Astrocyte (in vitro differentiated cells and primary cell): ENCODE results near the gene ZBTB7B. TPM values are rescaled to one million over a fixed set of nuclear protein-coding genes. Genes with fewer than 3 reads are reported as not detected.

ENCODE experiments used
- DNase-seq: peaks from one replicate; pipeline ENCODE4 v3.0.0-alpha.2; 2010; ENCODE audit warnings: low read depth
- FAIRE-seq: peaks from 2 replicates; lab custom pipeline; 2011; peaks lifted over from hg19 to GRCh38; lab: Jason Lieb, UNC
- H2AFZ ChIP-seq: 2 replicates; pipeline ENCODE4 v1.6.0; 2012; ENCODE audit warnings: low read depth, low read length, inconsistent platforms
- H3K27ac ChIP-seq: 2 replicates; pipeline ENCODE4 v1.5.1; 2011; ENCODE audit warnings: low read depth, low read length, inconsistent platforms
- H3K27me3 ChIP-seq: 2 replicates; pipeline ENCODE4 v1.6.0; 2011; ENCODE audit warnings: low read length, inconsistent platforms; ENCODE audit not compliant: insufficient read depth
- H3K36me3 ChIP-seq: 2 replicates; pipeline ENCODE4 v1.5.1; 2011; ENCODE audit warnings: low read length, inconsistent platforms; ENCODE audit not compliant: insufficient read depth
- H3K4me1 ChIP-seq: 2 replicates; pipeline ENCODE4 v1.5.1; 2011; ENCODE audit warnings: low read length, inconsistent platforms; ENCODE audit not compliant: insufficient read depth
- H3K4me2 ChIP-seq: 2 replicates; pipeline ENCODE4 v1.6.0; 2012; ENCODE audit warnings: low read length, inconsistent platforms
- H3K4me3 ChIP-seq: 2 replicates; pipeline ENCODE4 v1.5.1; 2011; ENCODE audit warnings: low read depth, mild to moderate bottlenecking, low read length, inconsistent platforms; ENCODE audit not compliant: insufficient read depth
- H3K79me2 ChIP-seq: 2 replicates; pipeline ENCODE4 v1.6.0; 2012; ENCODE audit warnings: mild to moderate bottlenecking, low read length, inconsistent platforms; ENCODE audit not compliant: insufficient read depth
- H3K9ac ChIP-seq: 2 replicates; pipeline ENCODE4 v1.6.0; 2012; ENCODE audit warnings: mild to moderate bottlenecking, low read length, inconsistent platforms
- H3K9me3 ChIP-seq: 2 replicates; pipeline ENCODE4 v1.5.1; 2012; ENCODE audit warnings: low read depth, mild to moderate bottlenecking, low read length, inconsistent platforms; ENCODE audit not compliant: insufficient read depth
- H4K20me1 ChIP-seq: 2 replicates; pipeline ENCODE4 v1.6.0; 2012; ENCODE audit warnings: low read length, inconsistent platforms; ENCODE audit not compliant: insufficient read depth
- H3K27ac Mint-ChIP-seq: one replicate; pipeline ENCODE4 v1.8.0; 2021; ENCODE audit warnings: mild to moderate bottlenecking, mixed read lengths; ENCODE audit not compliant: unreplicated experiment
- H3K27me3 Mint-ChIP-seq: one replicate; pipeline ENCODE4 v1.8.0; 2021; ENCODE audit warnings: low read depth, mixed read lengths; ENCODE audit not compliant: unreplicated experiment
- H3K36me3 Mint-ChIP-seq: one replicate; pipeline ENCODE4 v1.8.0; 2021; ENCODE audit warnings: low read depth, mixed read lengths; ENCODE audit not compliant: unreplicated experiment
- H3K4me1 Mint-ChIP-seq: one replicate; pipeline ENCODE4 v1.8.0; 2021; ENCODE audit warnings: low read depth, mixed read lengths; ENCODE audit not compliant: unreplicated experiment
- H3K4me3 Mint-ChIP-seq: one replicate; pipeline ENCODE4 v1.8.0; 2021; ENCODE audit warnings: mild to moderate bottlenecking, moderate library complexity, mixed read lengths; ENCODE audit not compliant: unreplicated experiment
- H3K9me3 Mint-ChIP-seq: one replicate; pipeline ENCODE4 v1.8.0; 2021; ENCODE audit warnings: mild to moderate bottlenecking, mixed read lengths; ENCODE audit not compliant: unreplicated experiment
- EZH2 ChIP-seq: IDR thresholded peaks from 2 replicates; pipeline ENCODE4 v1.6.1; 2012; ENCODE audit warnings: mild to moderate bottlenecking, low read length, inconsistent platforms; ENCODE audit not compliant: insufficient read depth
- total RNA-seq: library from RNA; stranded (reverse); gene quantifications from 2 replicates; pipeline ENCODE4 v1.2.1, GENCODE V29; 2021
- TF ChIP-seq, protein P1 (sequence below): IDR thresholded peaks from 2 replicates; pipeline ENCODE4 v1.5.1; 2011; ENCODE audit warnings: low read depth, mild to moderate bottlenecking, inconsistent platforms, low read length, moderate library complexity; ENCODE audit not compliant: insufficient read depth

Gene ZBTB7B
- total RNA-seq, 1 donor from 2014 or later = 46.1 TPM

DNA sequence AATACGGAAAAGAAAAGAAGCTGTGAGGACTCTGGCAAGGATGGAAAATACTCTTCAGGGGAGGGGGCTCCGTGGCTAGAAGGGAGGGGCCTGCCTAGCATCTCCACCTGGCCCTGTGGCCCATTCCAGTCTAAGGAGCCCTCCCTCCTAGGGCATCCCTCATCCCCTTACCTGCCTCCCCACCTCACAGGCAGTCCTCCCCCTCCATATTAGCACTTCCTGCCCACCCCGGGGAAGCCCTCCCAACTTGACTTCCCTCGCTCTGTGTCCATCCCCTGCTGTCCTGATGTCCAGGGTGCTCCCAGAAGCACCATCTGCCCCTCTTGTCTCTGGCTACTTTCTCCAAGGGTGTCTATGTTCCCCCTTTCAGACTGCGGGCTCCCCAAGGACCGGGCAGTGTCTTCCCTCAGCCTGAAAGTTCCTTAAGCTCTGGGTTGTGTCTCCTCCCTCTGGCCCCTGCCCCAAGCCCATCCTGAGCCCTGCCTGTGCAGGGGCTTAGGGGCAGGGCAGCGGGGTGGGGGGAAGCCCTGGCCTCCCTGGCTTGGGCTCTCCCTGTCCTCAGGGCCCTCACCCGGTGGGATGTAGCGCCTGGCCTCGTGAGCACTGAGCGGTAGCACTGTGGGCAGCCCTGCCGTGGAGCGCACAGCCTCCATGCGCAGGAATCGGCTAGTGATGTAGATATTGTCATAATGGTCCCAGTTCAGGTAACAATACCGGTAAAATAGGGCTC is 27.1 kb downstream of the ZBTB7B start:
- no peak overlapping the region for H3K4me2 ChIP-seq
- Mint-ChIP-seq H3K4me3 (no peak overlapping the region), H3K9me3 (no peaks in the 10 kb centered on the region), H3K36me3 (peaks cover 5% of the 10 kb centered on the region), H3K27me3 (peaks cover 25% of the 10 kb centered on the region), H3K4me1 (no peaks in the 10 kb centered on the region), H3K27ac (no peak overlapping the region)
- H3K27ac ChIP-seq = no peak overlapping the region
- no peaks in the 10 kb centered on the region for H3K9me3 ChIP-seq
- no peaks in the 10 kb centered on the region for H4K20me1 ChIP-seq
- TF ChIP-seq, protein P1, sequence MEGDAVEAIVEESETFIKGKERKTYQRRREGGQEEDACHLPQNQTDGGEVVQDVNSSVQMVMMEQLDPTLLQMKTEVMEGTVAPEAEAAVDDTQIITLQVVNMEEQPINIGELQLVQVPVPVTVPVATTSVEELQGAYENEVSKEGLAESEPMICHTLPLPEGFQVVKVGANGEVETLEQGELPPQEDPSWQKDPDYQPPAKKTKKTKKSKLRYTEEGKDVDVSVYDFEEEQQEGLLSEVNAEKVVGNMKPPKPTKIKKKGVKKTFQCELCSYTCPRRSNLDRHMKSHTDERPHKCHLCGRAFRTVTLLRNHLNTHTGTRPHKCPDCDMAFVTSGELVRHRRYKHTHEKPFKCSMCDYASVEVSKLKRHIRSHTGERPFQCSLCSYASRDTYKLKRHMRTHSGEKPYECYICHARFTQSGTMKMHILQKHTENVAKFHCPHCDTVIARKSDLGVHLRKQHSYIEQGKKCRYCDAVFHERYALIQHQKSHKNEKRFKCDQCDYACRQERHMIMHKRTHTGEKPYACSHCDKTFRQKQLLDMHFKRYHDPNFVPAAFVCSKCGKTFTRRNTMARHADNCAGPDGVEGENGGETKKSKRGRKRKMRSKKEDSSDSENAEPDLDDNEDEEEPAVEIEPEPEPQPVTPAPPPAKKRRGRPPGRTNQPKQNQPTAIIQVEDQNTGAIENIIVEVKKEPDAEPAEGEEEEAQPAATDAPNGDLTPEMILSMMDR = no peak
- no peak for TF ChIP-seq EZH2
- no peak for DNase-seq
- H3K36me3 ChIP-seq = no peaks in the 10 kb centered on the region
- H3K4me1 ChIP-seq = no peaks in the 10 kb centered on the region
- H3K4me3 ChIP-seq = no peak overlapping the region
- no peaks in the 10 kb centered on the region for H3K79me2 ChIP-seq
- FAIRE-seq = no peak
- no peaks in the 10 kb centered on the region for H3K27me3 ChIP-seq
- no peak overlapping the region for H2AFZ ChIP-seq
- no peak overlapping the region for H3K9ac ChIP-seq

DNA sequence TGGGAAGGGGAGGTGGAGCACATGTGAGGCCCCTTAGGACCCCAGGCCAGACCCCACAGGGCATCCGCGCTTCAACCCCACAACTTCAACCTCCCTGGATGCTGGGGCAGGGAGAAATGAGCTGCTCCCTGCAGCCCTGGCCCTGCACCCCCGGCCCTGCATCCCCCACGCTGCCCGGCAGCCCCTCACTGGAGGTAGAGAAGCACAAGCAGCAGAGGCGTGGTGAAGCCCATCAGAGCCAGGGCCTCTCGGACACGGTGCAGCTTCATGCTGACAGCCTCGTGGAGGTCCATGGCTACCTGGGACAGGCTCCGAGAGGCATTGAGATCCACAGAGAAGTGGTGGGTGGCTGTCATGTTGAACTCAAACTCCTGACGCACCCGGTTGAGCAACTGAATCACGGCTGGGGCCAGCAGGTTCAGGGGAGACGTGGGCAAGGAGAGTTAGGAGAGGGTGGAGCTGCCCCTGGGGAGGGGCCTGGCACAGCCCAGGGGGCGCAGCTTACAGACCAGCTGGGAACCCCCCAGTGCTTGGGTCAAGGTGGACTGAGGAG is 27.7 kb downstream of the ZBTB7B start:
- H3K9me3 ChIP-seq = no peaks in the 10 kb centered on the region
- H3K9me3 Mint-ChIP-seq = no peaks in the 10 kb centered on the region
- peaks cover 8% of the 10 kb centered on the region for H3K36me3 Mint-ChIP-seq
- no peak overlapping the region for H3K27ac ChIP-seq
- H3K36me3 ChIP-seq = no peaks in the 10 kb centered on the region
- no peak overlapping the region for H3K27ac Mint-ChIP-seq
- H3K4me3 Mint-ChIP-seq = no peak overlapping the region
- no peaks in the 10 kb centered on the region for H3K4me1 Mint-ChIP-seq
- H3K4me1 ChIP-seq = no peaks in the 10 kb centered on the region
- H3K4me2 ChIP-seq = no peak overlapping the region
- H4K20me1 ChIP-seq = no peaks in the 10 kb centered on the region
- no peak overlapping the region for H3K4me3 ChIP-seq
- TF ChIP-seq EZH2 = no peak
- TF ChIP-seq, protein P1 = no peak
- H3K9ac ChIP-seq = no peak overlapping the region
- peaks cover 26% of the 10 kb centered on the region for H3K27me3 Mint-ChIP-seq
- H3K79me2 ChIP-seq = no peaks in the 10 kb centered on the region
- FAIRE-seq = no peak
- DNase-seq = no peak
- no peaks in the 10 kb centered on the region for H3K27me3 ChIP-seq
- H2AFZ ChIP-seq = no peak overlapping the region

DNA sequence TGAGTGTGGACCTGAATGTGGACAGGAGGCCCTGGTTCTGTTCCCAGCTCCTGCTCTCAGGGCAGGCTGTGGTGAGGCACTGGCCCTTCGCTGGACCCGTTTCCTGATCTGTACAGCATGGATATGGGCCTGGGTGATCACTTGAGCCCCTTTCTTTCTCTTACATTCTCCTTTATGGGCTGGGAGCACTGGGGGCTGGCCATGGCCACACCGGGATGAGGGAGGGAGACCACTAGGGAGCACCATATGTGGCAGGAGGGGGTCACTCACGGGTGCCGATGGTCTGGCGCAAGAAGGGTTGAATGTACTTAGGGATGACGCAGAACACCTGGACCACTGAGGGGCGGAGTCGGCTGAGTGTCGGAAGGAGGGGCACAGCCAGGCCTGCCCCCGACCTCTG is 28.3 kb downstream of the ZBTB7B start:
- Mint-ChIP-seq H3K4me3 (no peak overlapping the region), H3K36me3 (peaks cover 8% of the 10 kb centered on the region), H3K4me1 (no peaks in the 10 kb centered on the region), H3K27me3 (peaks cover 28% of the 10 kb centered on the region), H3K27ac (no peak overlapping the region), H3K9me3 (no peaks in the 10 kb centered on the region)
- Histone ChIP-seq H3K9ac (no peak overlapping the region), H2AFZ (no peak overlapping the region), H3K4me1 (no peaks in the 10 kb centered on the region), H3K27ac (no peak overlapping the region), H3K36me3 (no peaks in the 10 kb centered on the region), H3K79me2 (no peaks in the 10 kb centered on the region), H3K27me3 (no peaks in the 10 kb centered on the region), H3K4me3 (no peak overlapping the region), H3K4me2 (no peak overlapping the region), H3K9me3 (no peaks in the 10 kb centered on the region), H4K20me1 (no peaks in the 10 kb centered on the region)
- TF ChIP-seq, protein P1 = no peak
- TF ChIP-seq EZH2 = no peak
- FAIRE-seq = no peak
- DNase-seq = no peak
